ENCODE data around the gene YTHDF1.

DNA sequence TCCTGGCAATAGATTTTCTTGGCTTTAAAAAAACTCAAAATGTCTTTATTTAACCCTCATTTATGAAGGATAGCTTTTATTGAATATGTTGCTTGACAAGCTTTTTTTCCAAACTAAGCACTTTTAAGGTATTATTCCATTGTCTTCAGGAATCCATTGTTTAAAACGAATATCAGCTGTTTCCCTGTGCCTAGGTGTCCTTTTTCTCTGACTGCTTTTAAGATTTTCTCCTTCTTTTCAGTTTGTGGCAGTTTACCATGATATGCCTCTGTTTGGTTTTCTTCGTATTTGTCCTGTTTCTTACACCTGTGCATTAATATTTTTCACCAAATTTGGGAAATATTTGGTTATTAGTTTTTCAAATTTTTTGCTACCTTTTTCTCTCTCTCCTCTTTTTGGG is 68.4 kb downstream of the YTHDF1 start:
- TF ChIP-seq, protein P1, sequence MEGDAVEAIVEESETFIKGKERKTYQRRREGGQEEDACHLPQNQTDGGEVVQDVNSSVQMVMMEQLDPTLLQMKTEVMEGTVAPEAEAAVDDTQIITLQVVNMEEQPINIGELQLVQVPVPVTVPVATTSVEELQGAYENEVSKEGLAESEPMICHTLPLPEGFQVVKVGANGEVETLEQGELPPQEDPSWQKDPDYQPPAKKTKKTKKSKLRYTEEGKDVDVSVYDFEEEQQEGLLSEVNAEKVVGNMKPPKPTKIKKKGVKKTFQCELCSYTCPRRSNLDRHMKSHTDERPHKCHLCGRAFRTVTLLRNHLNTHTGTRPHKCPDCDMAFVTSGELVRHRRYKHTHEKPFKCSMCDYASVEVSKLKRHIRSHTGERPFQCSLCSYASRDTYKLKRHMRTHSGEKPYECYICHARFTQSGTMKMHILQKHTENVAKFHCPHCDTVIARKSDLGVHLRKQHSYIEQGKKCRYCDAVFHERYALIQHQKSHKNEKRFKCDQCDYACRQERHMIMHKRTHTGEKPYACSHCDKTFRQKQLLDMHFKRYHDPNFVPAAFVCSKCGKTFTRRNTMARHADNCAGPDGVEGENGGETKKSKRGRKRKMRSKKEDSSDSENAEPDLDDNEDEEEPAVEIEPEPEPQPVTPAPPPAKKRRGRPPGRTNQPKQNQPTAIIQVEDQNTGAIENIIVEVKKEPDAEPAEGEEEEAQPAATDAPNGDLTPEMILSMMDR (IDR thresholded peaks at IDR 0.05): no peak
- no peak for TF ChIP-seq POLR2A (IDR thresholded peaks at IDR 0.05)
